Astrocyte (in vitro differentiated cells and primary cell): ENCODE results near the gene RAP1GAP.

Experiments used
- EZH2 ChIP-seq: IDR thresholded peaks from 2 replicates; pipeline ENCODE4 v1.6.1; 2012; ENCODE audit warnings: mild to moderate bottlenecking, low read length, inconsistent platforms; ENCODE audit not compliant: insufficient read depth
- TF ChIP-seq, protein P1 (sequence below): IDR thresholded peaks from 2 replicates; pipeline ENCODE4 v1.5.1; 2011; ENCODE audit warnings: low read depth, mild to moderate bottlenecking, inconsistent platforms, low read length, moderate library complexity; ENCODE audit not compliant: insufficient read depth

DNA sequence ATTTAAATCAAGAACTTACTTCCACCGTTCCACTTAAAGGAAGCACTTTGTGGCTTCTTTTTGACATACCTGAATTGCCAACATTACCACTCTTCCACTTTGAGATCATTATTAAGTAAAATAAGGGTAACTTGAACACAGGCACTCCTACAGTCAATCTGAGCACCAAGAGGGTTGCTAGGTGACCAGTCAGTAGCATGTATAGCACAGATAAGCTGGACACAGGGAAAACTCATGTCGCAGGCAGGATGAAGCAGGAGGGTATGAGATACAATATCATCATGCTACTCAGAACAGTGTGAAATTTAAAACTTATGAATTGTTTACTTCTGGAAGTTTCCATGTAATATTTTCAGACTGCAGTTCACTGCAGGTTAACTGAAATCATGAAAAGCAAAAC lies 47.0 kb upstream of the RAP1GAP start:
- TF ChIP-seq, protein P1, sequence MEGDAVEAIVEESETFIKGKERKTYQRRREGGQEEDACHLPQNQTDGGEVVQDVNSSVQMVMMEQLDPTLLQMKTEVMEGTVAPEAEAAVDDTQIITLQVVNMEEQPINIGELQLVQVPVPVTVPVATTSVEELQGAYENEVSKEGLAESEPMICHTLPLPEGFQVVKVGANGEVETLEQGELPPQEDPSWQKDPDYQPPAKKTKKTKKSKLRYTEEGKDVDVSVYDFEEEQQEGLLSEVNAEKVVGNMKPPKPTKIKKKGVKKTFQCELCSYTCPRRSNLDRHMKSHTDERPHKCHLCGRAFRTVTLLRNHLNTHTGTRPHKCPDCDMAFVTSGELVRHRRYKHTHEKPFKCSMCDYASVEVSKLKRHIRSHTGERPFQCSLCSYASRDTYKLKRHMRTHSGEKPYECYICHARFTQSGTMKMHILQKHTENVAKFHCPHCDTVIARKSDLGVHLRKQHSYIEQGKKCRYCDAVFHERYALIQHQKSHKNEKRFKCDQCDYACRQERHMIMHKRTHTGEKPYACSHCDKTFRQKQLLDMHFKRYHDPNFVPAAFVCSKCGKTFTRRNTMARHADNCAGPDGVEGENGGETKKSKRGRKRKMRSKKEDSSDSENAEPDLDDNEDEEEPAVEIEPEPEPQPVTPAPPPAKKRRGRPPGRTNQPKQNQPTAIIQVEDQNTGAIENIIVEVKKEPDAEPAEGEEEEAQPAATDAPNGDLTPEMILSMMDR, result no peak
- no peak for TF ChIP-seq EZH2
